GM12801 (cell line): Measurements from ENCODE around the gene TAS2R5.

Source experiments
- CTCF ChIP-seq: IDR thresholded peaks from one replicate; pipeline ENCODE4 v1.5.1; 2011; ENCODE audit warnings: control low read depth; ENCODE audit not compliant: insufficient read length; ENCODE audit errors: extremely low read depth

TAS2R5 gene

GRCh38 chr7:141789917-141790316, at the start of gene TAS2R5:
Gene TAS2R5 (plus strand): TSS chr7:141790217. CDS start chr7:141790362, 145 bp downstream.
- TF ChIP-seq CTCF = no peak

GRCh38 chr7:141742229-141742628, 47.8 kb upstream of the TAS2R5 start:
- no peak for TF ChIP-seq CTCF

- no peak for TF ChIP-seq CTCF
Observed at GRCh38 chr7:141744131-141744530, 45.9 kb upstream of the TAS2R5 start.

- no peak for TF ChIP-seq CTCF
Observed at GRCh38 chr7:141748396-141748795, 41.6 kb upstream of the TAS2R5 start.

- no peak for TF ChIP-seq CTCF
Observed at GRCh38 chr7:141752634-141753033, 37.4 kb upstream of the TAS2R5 start.

GRCh38 chr7:141754939-141755338, 35.1 kb upstream of the TAS2R5 start:
- no peak for TF ChIP-seq CTCF

GRCh38 chr7:141763797-141764196, 26.2 kb upstream of the TAS2R5 start, which contains the start of gene TAS2R3:
Gene TAS2R3 (plus strand): TSS chr7:141764097. CDS start chr7:141764159, 62 bp downstream.
- no peak for TF ChIP-seq CTCF

GRCh38 chr7:141776374-141776773, 13.6 kb upstream of the TAS2R5 start, which contains the start of gene TAS2R4:
Gene TAS2R4 (plus strand): TSS chr7:141776674. CDS start chr7:141778489, 1,815 bp downstream.
- TF ChIP-seq CTCF = no peak
